Dendritic cell treated with granulocyte-macrophage colony-stimulating factor and Interleukin-4, amounts not matched to agents 40 ng/mL and 50 ng/mL, for 4 days (primary cell): ENCODE data around the gene CHAD.
"Not testable (repeated sequence)": the region's sequence is repeated elsewhere in the genome, so short reads cannot be mapped to it uniquely, and the experiment has no call there.

Source experiments
- H3K27ac Mint-ChIP-seq: one replicate; pipeline ENCODE4 v1.8.0; 2022; ENCODE audit warnings: mild to moderate bottlenecking, mixed read lengths
- H3K27me3 Mint-ChIP-seq: one replicate; pipeline ENCODE4 v1.8.0; 2022; ENCODE audit warnings: mild to moderate bottlenecking, mixed read lengths
- H3K36me3 Mint-ChIP-seq: one replicate; pipeline ENCODE4 v1.8.0; 2022; ENCODE audit warnings: low read depth, mixed read lengths
- H3K4me1 Mint-ChIP-seq: one replicate; pipeline ENCODE4 v1.8.0; 2022; ENCODE audit warnings: low read depth, mixed read lengths
- H3K4me3 Mint-ChIP-seq: one replicate; pipeline ENCODE4 v1.8.0; 2022; ENCODE audit warnings: mild to moderate bottlenecking, moderate library complexity, mixed read lengths
- H3K9me3 Mint-ChIP-seq: one replicate; pipeline ENCODE4 v1.8.0; 2022; ENCODE audit warnings: mixed read lengths
- intact Hi-C: fragments of 100-400 bp; cut with micrococcal nuclease; formaldehyde crosslinking; loops from one replicate; pipeline ENCODE4 v1.15.0; 2022

Gene CHAD

DNA sequence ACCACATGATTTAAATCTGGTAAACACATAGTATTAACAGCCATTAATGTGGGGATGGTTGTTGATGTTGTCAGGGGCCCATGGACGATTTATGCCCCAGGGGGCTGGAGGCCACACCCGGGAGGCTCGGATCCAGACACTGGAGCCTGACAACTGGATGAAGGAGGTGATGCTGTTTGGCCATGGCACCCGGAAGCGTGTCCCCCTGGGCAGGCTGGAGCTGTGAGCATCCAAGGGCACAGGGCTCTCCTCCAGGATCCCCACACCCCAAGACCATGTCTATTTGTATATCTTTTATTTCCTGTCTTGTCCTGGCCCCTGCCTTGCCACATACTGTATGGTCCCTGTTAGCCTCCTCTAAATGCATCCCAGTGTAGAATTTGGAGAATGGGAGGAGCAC lies 14.6 kb upstream of the CHAD start:
- peaks cover 26% of the 10 kb centered on the region for H3K4me1 Mint-ChIP-seq
- H3K36me3 Mint-ChIP-seq, result peaks cover 59% of the 10 kb centered on the region
- intact Hi-C loops, result loop anchor here (5.0 to 10.0 kb wide), 2 partner anchors 144 to 212 kb away; no protein-coding TSS in a partner anchor
- no peaks in the 10 kb centered on the region for H3K9me3 Mint-ChIP-seq
- no peaks in the 10 kb centered on the region for H3K27me3 Mint-ChIP-seq
- no peak overlapping the region for H3K4me3 Mint-ChIP-seq
- H3K27ac Mint-ChIP-seq, result peak overlapping the region; percentile 63

DNA sequence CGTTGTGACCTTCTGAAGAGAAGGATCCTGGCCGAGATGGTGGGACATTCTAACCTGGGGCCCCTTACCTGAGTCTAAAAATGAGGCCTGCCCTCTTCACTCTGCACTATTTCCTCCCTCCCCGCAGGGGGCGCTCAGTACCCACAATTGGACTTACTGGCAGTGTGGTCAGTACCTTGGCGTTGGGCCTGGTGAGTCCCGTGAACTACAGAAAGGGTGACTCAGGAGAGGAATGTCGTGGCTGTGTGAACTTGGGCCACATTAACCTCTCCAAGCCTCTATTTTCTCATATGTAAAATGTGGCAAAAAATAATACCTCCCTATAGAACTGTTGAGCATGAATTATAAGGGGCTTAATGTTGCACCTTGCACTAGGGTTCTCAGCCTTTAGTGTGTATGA lies 13.8 kb upstream of the CHAD start:
- Mint-ChIP-seq H3K9me3 (no peaks in the 10 kb centered on the region), H3K27ac (peak overlapping the region; percentile 63), H3K4me1 (peaks cover 31% of the 10 kb centered on the region), H3K36me3 (peaks cover 57% of the 10 kb centered on the region), H3K4me3 (no peak overlapping the region), H3K27me3 (no peaks in the 10 kb centered on the region)
- intact Hi-C loops, result loop anchor here (5.0 to 10.0 kb wide), 2 partner anchors 145 to 212 kb away; no protein-coding TSS in a partner anchor

DNA sequence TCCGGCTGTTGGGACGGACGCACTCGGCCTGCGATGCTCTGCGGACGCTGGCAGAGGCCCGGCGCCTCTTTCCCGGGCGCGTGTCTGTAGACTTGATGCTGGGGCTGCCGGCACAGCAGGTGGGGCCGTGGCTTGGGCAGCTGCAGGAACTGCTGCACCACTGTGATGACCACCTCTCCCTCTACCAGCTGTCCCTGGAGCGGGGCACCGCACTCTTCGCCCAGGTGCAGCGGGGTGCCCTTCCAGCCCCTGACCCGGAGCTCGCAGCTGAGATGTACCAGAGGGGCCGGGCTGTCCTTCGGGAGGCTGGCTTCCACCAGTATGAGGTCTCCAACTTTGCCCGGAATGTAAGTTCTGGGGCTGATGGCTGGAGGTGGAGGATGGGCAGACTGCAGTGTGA lies 13.4 kb upstream of the CHAD start:
- Mint-ChIP-seq H3K9me3 (no peaks in the 10 kb centered on the region), H3K27ac (peak overlapping the region; percentile 63), H3K4me3 (no peak overlapping the region), H3K27me3 (no peaks in the 10 kb centered on the region), H3K4me1 (peaks cover 31% of the 10 kb centered on the region), H3K36me3 (peaks cover 53% of the 10 kb centered on the region)
- intact Hi-C loops, result loop anchor here (5.0 to 10.0 kb wide), 2 partner anchors 145 to 213 kb away; no protein-coding TSS in a partner anchor

DNA sequence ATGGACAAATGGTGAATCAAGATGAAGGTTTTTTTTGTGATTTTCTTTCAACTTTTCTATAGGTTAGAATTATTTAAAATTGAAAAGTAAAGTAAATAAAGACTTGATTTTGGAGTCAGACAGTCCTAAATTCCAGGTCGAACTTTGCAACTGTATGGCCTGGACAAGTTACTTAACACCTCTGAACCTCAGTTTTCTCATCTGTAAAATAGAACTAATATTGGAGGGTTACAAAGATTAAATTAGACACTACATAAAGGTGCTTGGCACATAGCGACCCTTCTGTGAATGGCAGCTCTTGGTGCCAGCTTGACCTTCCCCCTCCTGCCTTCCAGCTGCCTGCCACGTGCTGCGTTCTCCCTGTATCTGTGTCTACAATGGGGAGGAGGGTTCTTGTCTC lies 13.0 kb upstream of the CHAD start:
- intact Hi-C loops, result loop anchor here (5.0 to 10.0 kb wide), 2 partner anchors 146 to 213 kb away; no protein-coding TSS in a partner anchor
- Mint-ChIP-seq H3K4me3 (no peak overlapping the region), H3K4me1 (peaks cover 31% of the 10 kb centered on the region), H3K9me3 (no peaks in the 10 kb centered on the region), H3K27ac (no peak overlapping the region), H3K36me3 (peaks cover 50% of the 10 kb centered on the region), H3K27me3 (no peaks in the 10 kb centered on the region)

DNA sequence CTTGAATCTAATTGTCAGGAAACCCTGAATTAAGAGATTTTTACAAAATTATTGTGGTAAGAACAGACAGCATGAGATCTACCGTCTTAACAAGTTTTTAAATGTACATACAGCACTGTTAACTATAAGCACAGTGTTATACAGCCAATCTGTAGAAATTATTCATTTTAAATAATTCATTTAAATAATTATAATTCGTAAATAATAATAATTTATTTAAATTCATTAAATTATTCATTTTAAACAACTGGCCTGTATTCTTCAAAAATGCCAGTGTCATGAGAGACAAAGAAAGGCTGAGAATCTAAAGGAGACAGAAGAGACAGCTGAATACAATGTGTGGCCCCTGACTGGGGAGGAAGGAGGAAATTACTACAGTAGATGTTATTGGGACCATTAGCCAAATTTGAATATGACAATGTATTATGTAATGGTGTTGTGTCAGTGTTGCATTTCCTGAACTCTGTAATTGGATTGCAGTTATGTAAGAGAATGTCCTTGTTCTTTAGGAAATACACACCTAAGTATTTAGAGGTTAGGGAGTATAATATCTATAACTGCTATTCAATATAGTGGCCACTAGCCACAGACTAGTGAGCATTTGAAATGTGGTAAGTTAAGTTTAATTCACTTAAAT lies 12.3 kb upstream of the CHAD start:
- Mint-ChIP-seq H3K36me3 (peaks cover 49% of the 10 kb centered on the region), H3K27ac (no peak overlapping the region), H3K4me1 (peaks cover 31% of the 10 kb centered on the region), H3K27me3 (no peaks in the 10 kb centered on the region), H3K4me3 (no peak overlapping the region), H3K9me3 (no peaks in the 10 kb centered on the region)
- intact Hi-C loops, result loop anchor here (5.0 to 10.0 kb wide), 2 partner anchors 146 to 214 kb away; no protein-coding TSS in a partner anchor

DNA sequence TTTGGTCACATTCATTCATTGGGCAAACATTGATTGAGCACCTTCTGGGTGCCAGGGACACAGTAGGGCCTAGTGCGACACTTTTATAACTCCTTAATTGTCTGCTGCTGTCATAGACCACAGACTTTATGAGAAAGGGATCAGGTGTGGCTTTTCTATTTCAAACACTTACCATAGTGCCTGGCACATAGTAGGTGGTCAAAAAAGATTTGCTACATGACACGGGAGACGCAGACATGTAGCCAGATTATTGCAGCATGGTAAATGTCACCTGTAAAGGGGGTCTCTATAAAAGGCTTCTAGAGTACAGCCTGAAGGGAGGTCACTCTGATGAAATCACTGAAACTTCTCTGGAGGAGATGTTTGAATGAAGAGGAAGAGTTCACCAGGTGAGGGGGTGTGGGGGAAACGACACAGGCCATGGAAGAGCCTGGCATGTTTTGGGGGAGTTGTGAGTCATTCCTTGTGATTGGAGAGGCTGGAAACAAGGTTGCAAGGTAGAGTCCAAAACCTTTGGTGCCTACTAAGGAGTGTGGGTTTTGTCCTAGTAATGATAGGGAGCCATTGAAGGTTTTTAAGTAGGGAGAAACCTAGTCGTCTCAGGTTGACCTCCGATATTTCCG lies 11.6 kb upstream of the CHAD start:
- H3K27me3 Mint-ChIP-seq, result no peaks in the 10 kb centered on the region
- intact Hi-C loops, result loop anchor here (5.0 to 10.0 kb wide), 2 partner anchors 147 to 215 kb away; no protein-coding TSS in a partner anchor
- peaks cover 46% of the 10 kb centered on the region for H3K36me3 Mint-ChIP-seq

DNA sequence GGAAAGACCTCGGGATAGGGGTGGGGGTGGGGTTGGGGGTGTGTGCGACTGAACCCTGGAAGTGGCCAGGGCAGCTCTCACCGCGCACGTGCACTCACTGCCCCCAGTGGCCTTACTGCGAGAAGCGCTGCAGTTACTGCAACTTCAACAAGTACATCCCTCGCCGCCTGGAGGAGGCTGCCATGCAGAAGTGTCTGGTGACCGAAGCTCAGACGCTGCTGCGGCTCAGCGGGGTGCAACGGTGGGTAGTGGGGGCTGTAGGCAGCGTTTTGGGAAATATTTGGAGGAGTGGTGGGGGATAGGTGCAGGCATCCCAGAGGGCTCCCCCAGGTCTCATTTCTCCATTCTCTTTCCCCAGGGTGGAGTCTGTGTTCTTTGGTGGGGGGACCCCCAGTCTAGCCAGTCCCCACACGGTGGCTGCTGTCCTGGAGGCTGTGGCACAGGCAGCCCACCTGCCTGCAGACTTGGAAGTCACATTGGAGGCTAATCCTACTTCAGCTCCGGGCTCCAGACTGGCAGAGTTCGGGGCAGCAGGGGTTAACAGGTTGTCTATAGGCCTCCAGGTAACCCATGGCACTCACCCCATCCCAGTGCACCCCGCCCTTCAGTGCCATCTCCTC lies 11.0 kb upstream of the CHAD start:
- Mint-ChIP-seq H3K9me3 (no peaks in the 10 kb centered on the region), H3K4me3 (peak overlapping the region; percentile 73), H3K27ac (peak overlapping the region; percentile 87), H3K36me3 (peaks cover 46% of the 10 kb centered on the region), H3K4me1 (peaks cover 31% of the 10 kb centered on the region), H3K27me3 (no peaks in the 10 kb centered on the region)
- intact Hi-C loops, result loop anchor here (5.0 to 10.0 kb wide), 3 partner anchors 117 to 215 kb away; no protein-coding TSS in a partner anchor

More for the DNA sequence above, 11.6 kb upstream of the CHAD start:
- H3K9me3 Mint-ChIP-seq, result no peaks in the 10 kb centered on the region
- H3K27ac Mint-ChIP-seq, result no peak overlapping the region
- H3K4me3 Mint-ChIP-seq, result peak overlapping the region; percentile 73
- H3K4me1 Mint-ChIP-seq, result peaks cover 31% of the 10 kb centered on the region

DNA sequence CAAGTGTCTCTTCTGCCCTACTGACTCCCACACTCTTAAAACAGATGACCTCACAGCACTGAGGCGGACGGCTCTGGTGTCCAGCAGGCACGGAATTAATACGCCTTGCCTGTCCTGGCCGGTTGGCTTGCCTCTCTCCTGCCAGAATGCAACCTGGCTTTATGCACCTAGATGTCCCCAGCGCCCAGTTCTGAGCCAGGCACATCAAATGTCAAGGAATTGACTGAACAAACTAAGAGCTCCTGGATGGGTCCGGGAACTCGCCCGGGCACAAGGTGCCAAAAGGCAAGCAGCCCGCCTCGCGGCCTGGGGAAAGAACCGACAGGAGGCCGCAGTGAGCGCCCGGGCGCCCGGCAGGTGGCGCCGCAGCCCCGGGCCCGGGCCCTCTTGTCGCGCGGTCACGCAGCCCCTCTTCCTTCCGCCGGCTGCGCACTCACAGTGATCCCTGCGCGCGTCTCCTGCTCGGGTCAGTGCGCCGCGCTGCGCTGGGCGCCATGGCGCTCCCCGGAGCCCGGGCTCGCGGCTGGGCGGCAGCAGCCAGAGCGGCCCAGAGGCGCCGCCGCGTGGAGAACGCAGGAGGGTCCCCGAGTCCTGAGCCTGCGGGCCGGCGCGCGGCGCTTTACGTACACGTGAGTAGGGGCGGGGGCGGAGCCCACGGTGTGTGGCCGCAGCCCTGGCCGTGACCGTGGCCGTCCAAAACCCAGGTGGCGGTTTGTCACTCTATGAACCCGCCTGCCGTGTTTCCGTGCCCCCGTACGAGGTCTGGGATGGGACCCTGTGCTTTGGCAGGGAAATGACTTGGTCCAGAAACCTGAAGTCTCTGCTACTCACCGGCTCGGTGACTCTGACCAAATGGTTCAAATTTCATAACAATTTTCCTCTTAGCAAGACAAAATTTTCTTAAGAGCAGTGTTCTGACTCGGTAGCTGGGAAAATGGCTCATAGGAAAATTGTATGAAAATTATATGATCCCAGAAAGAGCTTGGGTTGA lies 10.0 kb upstream of the CHAD start, which contains the start of gene RSAD1:
Gene RSAD1, plus strand, starts transcription at position 470 of the 991 bp plus-strand sequence. Its CDS starts 25 bp downstream, at position 495.
- peaks cover 46% of the 10 kb centered on the region for H3K36me3 Mint-ChIP-seq
- intact Hi-C loops, result loop anchor here (5.0 kb wide), 1 partner anchor 116 kb away; no protein-coding TSS in a partner anchor
- H3K9me3 Mint-ChIP-seq, result no peaks in the 10 kb centered on the region
- H3K27ac Mint-ChIP-seq, result peak within 1 kb of the TSS; percentile 87
- H3K27me3 Mint-ChIP-seq, result no peaks in the 10 kb centered on the region
- H3K4me3 Mint-ChIP-seq, result peak within 1 kb of the TSS; percentile 73
- peaks cover 31% of the 10 kb centered on the region for H3K4me1 Mint-ChIP-seq

DNA sequence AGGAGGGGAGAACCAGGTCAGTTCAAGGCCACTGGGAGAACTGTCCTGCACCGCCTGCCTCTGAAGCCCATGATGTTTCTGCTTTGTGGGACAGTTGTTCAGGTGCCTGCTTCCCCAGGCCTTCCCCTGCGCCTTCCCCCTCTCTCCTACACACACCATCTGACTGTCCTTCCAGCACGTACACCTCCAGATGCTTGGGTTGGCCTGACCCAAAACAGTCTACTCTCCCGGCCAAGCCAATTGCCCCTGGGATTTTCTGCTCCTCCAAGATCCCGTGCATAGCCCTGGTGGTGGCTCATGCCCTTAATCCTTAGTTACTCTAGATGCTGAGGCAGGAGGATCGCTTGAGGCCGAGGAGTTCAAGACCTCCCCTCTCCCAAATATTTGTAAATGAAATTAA lies 9.3 kb upstream of the CHAD start:
- intact Hi-C loops, result loop anchor here (5.0 kb wide), 1 partner anchor 116 kb away; no protein-coding TSS in a partner anchor
- H3K27ac Mint-ChIP-seq, result peak overlapping the region; percentile 87
- no peaks in the 10 kb centered on the region for H3K27me3 Mint-ChIP-seq
- H3K9me3 Mint-ChIP-seq, result no peaks in the 10 kb centered on the region
- peaks cover 46% of the 10 kb centered on the region for H3K36me3 Mint-ChIP-seq
- peaks cover 31% of the 10 kb centered on the region for H3K4me1 Mint-ChIP-seq
- peak overlapping the region; percentile 73 for H3K4me3 Mint-ChIP-seq

DNA sequence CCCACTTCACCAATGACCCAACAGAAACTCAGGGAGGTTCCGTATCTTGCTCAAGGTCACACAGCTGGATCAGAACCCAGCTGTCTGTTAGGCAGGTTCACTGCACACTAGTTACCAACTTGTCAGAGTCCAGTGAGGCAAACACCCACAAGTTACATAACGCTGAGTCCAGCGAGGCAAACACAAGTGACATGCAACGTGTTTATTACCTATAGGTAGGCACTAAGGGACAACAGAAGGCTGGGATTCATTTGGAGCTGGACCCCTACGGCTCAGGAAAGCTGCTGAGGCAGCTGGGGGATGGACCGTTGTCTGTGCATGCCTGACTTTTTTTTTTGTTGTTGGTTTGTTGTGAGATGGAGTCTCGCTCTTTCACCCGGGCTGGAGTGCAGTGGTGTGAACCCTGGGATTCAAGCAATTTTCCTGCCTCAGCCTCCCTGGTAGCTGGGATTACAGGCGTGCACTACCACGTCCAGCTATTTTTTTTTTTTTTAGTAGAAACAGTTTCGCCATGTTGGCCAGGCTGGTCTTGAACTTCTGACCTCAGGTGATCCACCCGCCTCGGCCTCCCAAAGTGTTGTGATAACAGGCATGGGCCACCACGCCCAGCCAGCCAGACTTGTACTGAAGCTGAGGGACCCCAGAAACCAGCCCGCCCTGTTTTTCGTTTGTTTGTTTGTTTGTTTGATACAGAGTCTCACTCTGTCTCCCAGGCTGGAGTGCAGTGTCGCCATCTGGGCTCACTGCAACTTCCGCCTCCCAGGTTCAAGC lies 8.1 kb upstream of the CHAD start:
- Mint-ChIP-seq H3K27ac (no peak overlapping the region), H3K4me1 (peaks cover 22% of the 10 kb centered on the region), H3K9me3 (no peaks in the 10 kb centered on the region), H3K27me3 (peaks cover under 1% of the 10 kb centered on the region), H3K36me3 (peaks cover 46% of the 10 kb centered on the region), H3K4me3 (no peak overlapping the region)
- intact Hi-C loops, result loop anchor here (5.0 kb wide), 1 partner anchor 114 kb away; no protein-coding TSS in a partner anchor

DNA sequence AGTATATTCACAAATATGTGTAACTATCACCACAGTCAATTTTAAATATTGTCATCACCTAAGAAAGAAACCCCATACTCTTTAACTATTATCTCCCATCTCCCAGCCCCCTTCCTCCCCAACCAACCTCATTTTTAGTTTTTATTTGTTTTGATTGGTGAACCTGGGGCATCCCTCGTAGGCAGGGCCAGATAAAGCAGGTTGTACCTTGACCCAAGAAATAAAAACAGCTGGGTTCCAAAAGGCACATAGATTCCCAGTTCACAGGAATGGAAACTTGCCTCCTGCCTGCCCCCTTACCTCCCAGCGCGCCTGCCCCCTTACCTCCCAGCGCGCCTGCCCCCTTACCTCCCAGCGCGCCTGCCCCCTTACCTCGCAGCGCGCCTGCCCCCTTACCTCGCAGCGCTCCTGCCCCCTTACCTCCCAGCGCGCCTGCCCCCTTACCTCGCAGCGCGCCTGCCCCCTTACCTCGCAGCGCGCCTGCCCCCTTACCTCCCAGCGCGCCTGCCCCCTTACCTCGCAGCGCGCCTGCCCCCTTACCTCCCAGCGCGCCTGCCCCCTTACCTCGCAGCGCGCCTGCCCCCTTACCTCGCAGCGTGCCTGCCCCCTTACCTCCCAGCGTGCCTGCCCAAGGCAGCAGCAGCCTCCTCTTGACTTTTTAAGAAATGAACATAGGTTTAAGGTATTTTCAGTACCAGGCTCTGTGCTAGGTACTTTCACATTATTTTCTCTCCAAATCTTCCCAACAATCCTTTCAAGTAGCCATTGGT lies 7.3 kb upstream of the CHAD start:
- Mint-ChIP-seq H3K4me1 (peaks cover 23% of the 10 kb centered on the region), H3K36me3 (peaks cover 54% of the 10 kb centered on the region)
- H3K27ac Mint-ChIP-seq, H3K4me3 Mint-ChIP-seq, H3K9me3 Mint-ChIP-seq, H3K27me3 Mint-ChIP-seq: not testable (repeated sequence)
- intact Hi-C loops, result loop anchor here (5.0 kb wide), 1 partner anchor 114 kb away; no protein-coding TSS in a partner anchor

DNA sequence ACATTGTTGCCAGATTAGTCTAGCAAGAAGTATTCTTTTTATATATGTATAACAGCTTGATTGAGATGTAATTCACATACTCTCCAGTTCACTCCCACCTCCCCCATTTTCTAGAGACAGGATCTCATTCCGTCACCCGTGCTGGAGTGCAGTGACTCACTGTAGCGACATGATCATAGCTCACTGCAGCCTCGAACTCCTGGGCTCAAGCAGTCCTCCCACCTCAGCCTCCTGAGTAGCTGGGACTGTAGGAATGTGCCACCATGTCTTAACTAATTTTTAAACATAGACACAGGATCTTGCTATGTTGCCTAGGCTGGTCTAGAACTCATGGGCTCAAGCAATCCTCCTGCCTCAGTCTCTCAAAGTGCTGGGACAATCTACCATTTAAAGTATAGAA lies 6.7 kb upstream of the CHAD start:
- Mint-ChIP-seq H3K9me3 (no peaks in the 10 kb centered on the region), H3K36me3 (peaks cover 57% of the 10 kb centered on the region), H3K27ac (no peak overlapping the region), H3K27me3 (peaks cover 7% of the 10 kb centered on the region), H3K4me1 (peaks cover 27% of the 10 kb centered on the region), H3K4me3 (no peak overlapping the region)
- intact Hi-C loops, result loop anchor here (5.0 kb wide), 1 partner anchor 113 kb away; no protein-coding TSS in a partner anchor
